ENCODE results near the gene RPUSD2.

RPUSD2 gene

GRCh38 chr15:40603935-40604334 lies 34.8 kb downstream of the RPUSD2 start:
- no peak for TF ChIP-seq CTCF (IDR thresholded peaks at IDR 0.05; ENCODE audit: low read depth, low read length, missing control alignments)
- no peak for DNase-seq (ENCODE audit: extremely low read depth, low read depth)
- no peak overlapping the region for H3K4me3 ChIP-seq (replicated peaks; ENCODE audit: low read depth, low read length)

- TF ChIP-seq CTCF (IDR thresholded peaks at IDR 0.05; ENCODE audit: low read depth, low read length, missing control alignments) = no peak
- no peak overlapping the region for H3K4me3 ChIP-seq (replicated peaks; ENCODE audit: low read depth, low read length)
- DNase-seq (ENCODE audit: extremely low read depth, low read depth) = no peak
Observed at GRCh38 chr15:40613080-40613479, 44.0 kb downstream of the RPUSD2 start.

- TF ChIP-seq CTCF (IDR thresholded peaks at IDR 0.05; ENCODE audit: low read depth, low read length, missing control alignments) = no peak
- no peak overlapping the region for H3K4me3 ChIP-seq (replicated peaks; ENCODE audit: low read depth, low read length)
- no peak for DNase-seq (ENCODE audit: extremely low read depth, low read depth)
Observed at GRCh38 chr15:40618023-40618422, 48.9 kb downstream of the RPUSD2 start.

GRCh38 chr15:40618906-40619305 lies 49.8 kb downstream of the RPUSD2 start:
- TF ChIP-seq CTCF (IDR thresholded peaks at IDR 0.05; ENCODE audit: low read depth, low read length, missing control alignments) = no peak
- no peak for DNase-seq (ENCODE audit: extremely low read depth, low read depth)
- H3K4me3 ChIP-seq (replicated peaks; ENCODE audit: low read depth, low read length) = no peak overlapping the region

GRCh38 chr15:40623361-40623760 lies 54.3 kb downstream of the RPUSD2 start:
- H3K4me3 ChIP-seq (replicated peaks; ENCODE audit: low read depth, low read length) = no peak overlapping the region
- TF ChIP-seq CTCF (IDR thresholded peaks at IDR 0.05; ENCODE audit: low read depth, low read length, missing control alignments) = no peak
- DNase-seq (ENCODE audit: extremely low read depth, low read depth) = no peak

Data from HFF-Myc (cell line).